GM21526 (cell line): ENCODE data around the gene DCX.

Source experiments
- ATAC-seq: cut with Tn5 transposase; IDR thresholded peaks from one replicate; pipeline ENCODE4 v1.9.1; 2021; ENCODE audit warnings: moderate library complexity; ENCODE audit not compliant: unreplicated experiment, low FRiP score

DCX gene

DNA sequence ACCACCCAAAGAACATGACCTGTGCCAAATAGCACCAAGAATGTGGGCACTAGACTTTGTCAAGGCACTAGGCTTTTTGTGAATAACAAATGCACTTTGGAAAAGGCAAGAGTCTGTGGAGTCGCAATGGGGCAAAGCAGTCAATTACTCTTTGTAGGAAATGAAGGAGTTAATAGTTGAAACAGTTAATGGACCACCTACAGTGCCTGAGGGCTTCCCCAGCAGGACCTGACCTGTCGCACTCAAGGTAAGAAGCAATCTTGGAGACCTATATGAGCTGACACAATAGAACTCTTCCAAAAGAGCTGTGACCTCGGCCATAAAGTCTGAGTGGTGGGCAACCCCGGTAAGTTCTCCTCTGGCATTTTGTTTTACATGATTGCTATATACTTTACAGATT lies 92.5 kb downstream of the DCX start:
- ATAC-seq: no peak

DNA sequence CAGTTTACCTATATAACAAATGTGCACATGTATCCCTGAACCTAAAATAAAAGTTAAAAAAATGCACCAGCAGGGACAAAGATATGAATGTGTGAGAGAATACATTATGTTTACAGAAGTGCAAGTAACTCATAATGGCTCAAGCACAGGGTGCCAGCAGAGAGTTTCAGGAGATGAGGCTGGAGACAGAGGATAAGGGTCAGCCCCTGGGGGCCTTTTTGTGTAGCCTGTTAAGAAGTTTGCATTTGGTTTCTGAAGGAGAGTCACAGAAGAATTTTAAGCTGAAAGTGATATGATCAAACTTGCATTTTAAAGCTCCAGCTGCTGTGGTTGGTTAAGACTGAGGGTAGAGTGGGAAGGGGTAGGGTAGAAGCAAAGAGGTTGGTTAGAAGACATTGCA lies 93.1 kb downstream of the DCX start:
- no peak for ATAC-seq

DNA sequence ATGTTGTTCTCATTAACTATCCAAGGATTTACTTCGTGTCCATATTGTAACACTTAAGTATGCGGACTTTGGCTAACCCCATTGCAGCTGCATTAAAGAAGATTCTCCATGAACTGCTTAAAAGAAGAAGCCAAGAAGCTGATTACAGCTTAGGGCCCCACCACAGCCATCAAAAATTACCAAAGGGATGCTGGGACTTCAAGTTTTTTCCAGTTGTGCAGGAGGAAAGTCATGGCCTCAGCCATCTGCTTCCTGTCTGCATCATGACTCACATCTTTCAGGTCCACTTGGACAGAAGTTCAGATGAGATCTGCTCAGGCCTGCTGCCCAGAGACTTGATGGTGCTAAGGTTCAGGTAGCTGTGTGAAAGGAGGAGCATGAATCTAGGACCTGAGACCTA lies 102.9 kb downstream of the DCX start:
- no peak for ATAC-seq

DNA sequence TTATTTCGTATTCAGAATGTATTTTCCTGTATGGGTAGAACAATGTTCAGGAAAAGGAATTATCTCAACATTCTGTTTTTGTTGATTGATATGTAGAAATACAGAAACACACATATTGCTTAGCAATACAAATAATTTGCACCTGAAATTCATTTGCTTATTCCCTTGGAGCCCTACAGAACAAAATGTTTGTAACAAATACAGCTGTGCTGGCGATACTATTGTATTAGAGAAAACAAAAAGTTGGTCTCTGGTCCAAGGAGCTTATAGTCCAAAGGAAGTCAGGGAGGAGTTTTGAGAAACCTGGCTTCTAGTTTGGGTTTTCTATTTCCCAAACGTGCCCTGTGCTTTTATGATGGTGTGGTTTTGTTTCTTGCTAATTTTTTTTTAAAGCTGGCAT lies 104.0 kb downstream of the DCX start:
- no peak for ATAC-seq

DNA sequence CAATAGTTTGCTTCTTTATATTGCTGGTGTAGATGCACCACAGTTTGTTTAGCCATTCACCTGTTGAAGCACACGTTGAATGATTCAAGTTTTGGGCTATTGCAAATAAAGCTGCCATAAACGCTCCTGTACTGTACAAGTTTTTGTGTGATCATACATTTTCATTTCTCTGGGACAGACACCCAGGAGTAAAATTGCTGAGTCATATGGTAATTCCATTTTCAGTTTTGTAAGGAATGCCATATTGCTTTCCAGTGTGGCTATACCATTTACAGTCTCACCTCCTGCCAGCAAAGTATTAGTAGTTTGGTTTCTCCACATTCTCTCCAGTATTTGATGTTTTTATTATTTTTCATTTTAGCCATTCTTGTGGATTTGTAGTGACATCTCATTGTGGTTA lies 109.7 kb downstream of the DCX start:
- ATAC-seq: no peak

DNA sequence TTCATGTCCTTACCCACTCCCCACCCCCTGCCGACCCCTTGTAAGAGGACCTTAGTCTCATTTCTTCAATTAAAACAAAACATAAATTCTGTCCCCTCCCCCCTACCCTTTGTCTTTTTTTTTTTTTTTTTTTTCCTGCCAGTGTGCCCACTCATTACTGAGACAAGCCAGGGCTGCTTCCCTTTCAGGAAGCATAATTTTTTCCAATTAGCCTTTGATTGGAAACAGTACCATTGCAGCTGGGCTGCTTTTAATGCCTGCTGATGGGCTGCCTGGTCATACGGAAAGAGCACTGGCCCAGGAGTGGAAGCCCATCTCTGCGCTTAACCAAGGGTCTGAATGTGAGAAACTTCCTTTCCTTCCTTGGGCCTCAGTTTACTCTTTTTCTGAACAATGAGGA lies 123.2 kb downstream of the DCX start:
- ATAC-seq: no peak

DNA sequence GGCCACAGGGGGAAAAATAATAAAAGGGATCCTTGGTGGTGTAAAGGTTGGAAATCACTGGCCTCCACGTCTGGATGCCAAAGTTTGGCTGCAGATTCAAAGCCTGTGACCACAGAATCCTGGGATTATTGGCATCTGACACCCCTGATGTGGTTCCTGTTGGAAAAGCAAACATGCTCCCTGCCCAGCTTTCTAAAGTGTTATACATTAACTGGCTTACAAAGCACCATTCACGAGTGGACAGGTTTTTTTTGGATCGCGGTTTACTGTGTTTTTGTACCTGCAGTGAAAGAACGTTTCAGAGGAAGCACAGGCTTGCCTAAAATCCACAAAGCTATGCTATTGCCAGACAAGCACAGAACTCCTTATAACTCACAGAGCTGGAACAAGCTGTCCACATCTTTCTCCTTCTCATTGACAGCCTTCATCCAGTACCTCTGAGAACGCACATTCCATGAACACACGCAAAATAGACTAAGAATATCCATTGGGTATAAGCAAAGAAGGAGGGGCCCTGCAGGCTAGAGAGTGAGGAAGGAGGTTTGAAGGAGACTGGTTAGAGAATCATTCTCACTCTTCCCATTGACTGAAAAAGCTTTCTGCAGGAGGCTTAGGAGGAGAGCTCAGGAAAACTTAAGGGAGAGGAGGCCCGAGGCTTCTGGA lies 127.2 kb downstream of the DCX start:
- ATAC-seq: no peak

DNA sequence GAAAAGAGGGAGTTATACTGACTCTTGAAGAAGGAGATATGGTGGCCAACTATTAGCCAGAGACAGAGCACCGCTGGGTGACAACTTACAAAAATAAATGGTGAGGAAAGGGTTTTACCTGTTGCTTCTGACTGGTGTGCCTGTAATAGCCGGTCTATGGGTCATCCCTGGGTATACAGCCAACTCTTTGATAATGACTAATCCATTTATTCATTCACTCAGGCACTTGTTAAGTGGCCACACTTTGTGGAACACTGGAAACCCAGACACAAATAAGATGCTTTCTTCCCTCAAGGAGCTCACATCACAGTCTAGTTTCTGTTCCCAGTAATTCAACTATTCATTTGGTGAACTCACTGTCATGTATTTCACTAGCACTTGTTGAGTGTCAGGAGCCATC lies 128.5 kb downstream of the DCX start:
- ATAC-seq: no peak

DNA sequence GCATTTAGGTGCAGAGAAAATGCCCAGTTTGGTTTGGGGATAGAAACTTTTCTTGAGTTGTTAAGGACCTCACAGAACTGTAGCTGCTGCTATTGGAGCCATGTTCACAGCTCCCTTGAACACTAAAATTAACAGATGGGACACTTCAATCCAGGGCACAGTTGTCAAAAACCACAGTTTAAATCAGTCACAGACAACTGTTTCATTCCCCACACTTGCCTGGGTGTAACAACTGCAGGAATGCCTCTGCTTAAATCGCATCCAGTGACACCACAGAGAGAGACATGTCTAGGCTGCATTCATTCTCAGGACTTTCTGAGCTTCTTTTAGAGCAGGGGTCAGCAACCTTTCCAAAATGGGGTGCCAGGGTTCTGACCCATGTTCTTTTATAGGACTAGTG lies 129.0 kb downstream of the DCX start:
- ATAC-seq: no peak

DNA sequence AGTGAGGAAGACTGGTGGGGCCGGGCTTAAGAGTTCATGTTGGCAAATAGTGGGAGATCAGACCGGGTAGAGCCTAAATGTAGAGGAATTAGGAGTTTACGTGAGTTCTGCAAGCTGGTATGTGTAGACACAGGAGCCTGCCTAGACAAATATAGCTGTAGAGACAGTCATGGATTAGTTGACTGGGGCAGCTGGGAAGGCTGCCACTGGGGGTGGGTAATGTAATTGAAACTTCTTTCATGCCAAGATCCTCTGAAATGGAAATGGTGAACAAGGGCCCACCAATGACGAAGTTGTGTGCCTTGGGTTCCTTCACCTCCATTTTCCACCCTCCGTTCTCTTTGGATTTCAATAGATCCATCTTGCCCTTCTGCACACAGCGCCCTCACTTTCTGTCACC lies 129.9 kb downstream of the DCX start:
- ATAC-seq: no peak

DNA sequence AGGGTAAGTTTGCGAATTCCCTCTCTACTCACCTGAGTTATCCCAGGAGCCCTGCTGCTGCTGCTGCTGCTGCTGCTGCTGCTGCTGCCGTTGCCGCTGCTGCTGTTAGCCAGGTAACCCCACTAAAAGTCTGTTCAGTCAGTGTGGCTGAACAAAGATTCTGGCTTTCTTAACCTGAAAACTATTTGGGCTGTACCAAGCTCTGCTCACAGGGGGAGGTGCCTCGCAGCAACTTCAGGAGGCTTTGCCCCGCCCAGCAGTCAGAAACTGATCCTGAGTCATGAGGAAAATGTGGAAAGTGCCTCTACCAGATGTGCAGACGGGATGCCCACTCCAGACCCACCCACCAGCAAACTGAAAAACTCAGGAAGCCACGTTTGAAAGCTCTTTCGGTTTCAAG lies 141.7 kb downstream of the DCX start, which contains the start of gene CAPN6:
TSS of gene CAPN6 (minus strand) at position 145 of the 400 bp plus-strand sequence. CDS start 6,547 bp downstream, outside the sequence.
- ATAC-seq: no peak

DNA sequence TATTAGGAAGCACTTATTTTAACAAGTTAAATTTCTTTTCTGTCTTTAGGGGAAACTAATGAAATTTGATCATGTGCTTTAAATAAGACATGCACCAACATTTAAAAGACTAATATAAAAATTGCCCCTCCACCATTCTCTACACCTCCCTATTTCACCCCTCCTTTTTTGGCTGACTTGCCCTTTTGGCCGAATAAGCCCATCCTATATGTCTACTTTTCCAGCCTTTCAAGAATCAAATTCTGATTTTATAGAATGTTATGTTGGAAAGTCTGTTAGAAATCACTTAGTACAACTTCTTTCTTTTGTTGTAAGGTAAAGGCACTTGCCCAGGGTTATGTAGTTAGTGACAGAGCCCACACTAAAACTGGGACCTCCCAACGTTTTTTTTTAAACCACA lies 143.5 kb downstream of the DCX start:
- ATAC-seq: no peak

DNA sequence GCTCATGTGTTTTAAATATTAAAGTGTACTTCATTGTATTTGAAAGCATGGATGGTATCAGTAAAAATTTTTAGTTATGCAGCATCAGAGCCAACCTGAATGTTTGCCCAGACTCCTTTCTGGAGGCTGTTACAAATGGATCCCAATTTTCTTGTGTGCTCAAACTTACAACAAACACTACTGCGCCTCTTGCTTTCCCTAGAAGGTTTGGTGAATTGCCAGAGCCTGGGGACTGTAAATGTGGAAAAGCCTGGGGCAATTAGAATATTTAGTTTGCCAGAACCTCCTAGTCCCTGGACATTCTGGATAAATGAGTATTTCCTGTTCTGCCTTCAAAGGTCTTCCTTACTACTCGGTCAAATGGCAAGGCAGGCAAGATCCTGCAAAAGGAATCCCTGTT lies 146.5 kb downstream of the DCX start:
- no peak for ATAC-seq

DNA sequence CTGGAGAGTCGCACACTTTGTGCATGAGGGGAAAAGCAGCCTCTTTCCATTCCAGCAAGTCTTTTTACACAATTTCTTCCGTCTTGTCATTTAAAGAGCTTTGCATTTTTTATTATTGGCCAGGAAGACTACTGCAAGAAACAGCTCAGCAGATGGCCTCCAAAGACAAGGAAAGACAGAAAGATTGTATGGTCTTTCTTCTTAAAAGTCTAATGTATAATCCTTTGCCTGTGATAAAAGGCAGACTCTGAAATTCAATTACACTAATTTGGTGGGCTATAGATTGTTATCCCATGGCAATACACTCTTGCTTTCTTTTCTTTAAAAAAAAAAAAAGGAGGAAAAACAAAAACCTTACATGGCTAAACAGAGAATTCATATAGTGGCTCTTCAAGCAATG lies 147.6 kb downstream of the DCX start:
- ATAC-seq: no peak

DNA sequence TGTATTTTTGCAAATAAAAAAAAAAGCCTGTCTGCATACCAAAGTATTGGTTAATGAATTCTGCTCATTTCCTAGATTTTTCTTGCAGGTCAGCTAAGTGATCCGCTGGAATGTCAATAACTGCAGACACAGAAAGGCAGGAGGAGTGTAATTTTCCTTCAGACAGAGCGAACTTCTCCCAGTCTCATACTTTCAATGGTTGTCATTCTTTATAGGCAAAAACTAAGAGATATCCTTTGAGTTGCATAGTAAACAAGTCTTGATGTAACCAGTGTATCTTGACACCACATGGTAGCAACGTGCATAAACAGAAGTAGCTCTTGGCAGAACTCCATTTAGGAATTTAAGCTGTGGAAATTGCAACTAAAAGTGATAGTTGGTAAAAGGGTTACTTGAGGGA lies 149.9 kb downstream of the DCX start:
- ATAC-seq: no peak

DNA sequence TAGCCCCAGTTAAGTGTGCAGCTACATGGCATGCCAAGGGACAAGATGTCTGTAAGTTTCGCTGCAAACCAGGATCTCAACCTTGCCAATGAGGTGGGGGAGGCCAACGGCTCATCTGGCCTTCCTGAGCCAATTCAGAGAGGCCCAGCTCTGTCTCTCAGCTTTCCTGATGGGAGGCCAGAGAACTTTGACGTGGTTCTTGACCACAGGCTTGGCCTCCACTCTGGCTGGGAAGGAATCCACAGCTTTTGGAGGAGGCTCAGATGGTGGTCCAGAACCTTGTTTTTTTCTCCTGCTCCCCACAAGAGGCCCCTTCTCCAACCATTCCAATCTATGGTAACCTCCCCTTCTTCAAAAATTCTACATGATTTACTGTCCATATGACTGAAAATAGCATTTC lies 151.5 kb downstream of the DCX start:
- ATAC-seq: no peak

DNA sequence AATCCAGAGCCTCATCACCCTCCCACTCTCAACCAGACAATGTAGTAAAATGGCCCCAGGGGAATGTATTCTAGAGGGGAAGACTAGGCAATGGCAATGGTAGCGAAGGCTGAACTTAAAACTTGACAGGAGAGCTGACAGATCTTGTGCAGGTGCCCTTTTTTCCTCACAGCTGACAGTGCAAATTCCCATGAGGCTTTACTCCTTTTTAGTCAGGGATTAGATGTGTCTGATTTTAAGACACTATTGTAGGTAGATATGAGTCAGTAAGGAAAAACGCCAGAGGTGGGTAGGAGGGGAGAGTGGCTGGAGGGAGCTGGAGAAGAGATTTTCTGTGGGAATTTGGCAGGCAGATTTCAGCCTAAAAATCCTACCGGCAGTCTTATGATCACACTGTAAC lies 152.4 kb downstream of the DCX start:
- no peak for ATAC-seq

DNA sequence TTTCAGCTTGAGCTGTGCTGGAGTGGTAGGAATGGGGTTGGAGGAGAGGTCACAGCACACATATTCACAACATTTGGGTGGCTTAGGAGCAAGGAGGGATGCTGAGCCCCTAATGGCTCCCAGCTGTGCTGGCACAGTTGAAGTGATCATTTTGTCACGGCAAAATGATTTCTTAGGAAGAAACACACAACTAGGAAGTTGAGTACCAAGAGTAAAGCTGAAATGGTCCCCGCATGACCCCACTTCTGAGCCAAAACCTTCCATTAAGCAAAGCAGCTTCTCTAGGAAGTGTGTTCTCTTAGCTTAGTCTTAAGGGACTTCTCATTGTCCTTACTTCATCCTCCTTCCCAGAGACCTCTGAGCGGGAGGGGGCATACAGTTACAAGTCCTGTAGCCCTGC lies 154.3 kb downstream of the DCX start:
- ATAC-seq: no peak

DNA sequence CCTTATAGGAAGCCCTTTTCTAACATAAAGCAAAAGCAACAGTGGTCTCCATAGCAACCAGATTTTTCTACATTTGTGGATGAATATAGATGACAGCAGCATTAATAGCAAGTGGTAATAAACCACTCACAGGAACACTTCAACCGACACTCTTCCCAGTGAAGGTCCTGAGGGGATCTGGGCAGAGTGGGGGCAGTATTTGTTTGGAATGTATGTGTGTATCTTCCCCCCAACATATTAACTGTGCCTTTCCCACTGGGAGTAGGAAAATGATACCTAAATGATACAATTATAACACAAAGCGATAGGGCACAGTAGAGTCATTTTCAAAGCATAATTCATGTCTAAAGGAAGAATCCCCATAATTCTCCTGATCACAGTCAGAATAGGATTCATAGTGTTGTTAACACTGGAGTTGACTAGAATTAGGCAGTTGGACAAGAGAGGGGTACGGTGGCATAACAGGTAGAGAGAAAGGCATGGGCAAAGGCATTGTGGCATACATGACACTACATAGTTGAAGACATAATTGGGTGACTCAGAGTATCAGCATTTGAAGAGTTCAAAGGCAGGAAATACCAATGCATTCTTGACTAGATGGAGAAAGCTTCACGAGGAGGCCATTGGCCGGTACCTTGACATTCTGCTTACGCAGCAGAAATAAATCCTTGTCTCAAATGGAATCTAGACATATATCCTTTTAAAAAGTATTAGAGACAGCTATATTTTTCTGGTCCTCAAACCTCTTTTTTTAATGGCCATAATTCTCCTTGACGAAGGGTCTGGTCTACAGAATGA lies 156.9 kb downstream of the DCX start:
- ATAC-seq: no peak

DNA sequence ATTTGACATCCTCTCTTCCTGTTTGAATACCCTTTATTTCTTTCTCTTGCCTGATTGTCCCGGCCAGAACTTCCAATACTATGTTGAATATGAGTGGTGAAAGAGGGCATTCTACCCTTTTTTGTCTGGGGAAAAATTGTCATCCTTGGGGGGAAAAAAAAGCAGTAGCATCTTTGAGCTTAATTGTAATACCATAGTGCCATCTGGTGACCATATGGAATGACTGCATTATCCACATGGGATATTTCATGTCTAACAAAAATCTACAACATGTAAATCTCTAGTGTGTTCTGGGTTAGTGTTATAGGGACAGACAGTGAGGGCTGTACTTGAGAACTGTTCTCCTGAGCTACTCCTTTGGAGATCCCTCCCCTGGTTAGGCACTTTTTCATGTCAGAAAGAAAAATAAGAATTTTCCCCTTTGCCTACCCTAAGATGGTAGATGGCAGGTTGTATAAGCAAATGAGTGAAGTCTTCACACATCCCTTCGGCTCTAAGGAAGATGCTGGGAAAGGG lies 167.7 kb downstream of the DCX start:
- ATAC-seq: no peak
